Sciatic nerve (tissue), 2 donors: ENCODE data around the gene SEPTIN2. TPM values are rescaled to one million over a fixed set of nuclear protein-coding genes. Genes with fewer than 3 reads are reported as not detected.
"Not testable (repeated sequence)": the region's sequence is repeated elsewhere in the genome, so short reads cannot be mapped to it uniquely, and the experiment has no call there.

ENCODE experiments used
- ATAC-seq: fragments of 200-7000 bp; cut with Tn5 transposase; one replicate; pipeline ENCODE4 v1.9.1; 2020; ENCODE audit warnings: mild to moderate bottlenecking, moderate library complexity
- DNase-seq: peaks from one replicate; pipeline ENCODE4 v3.0.0-alpha.2; 2020; ENCODE audit warnings: low spot score
- intact Hi-C: fragments of 100-400 bp; cut with DNase I; formaldehyde crosslinking; loops from one replicate; pipeline ENCODE4 v1.14.2; 2022
- total RNA-seq: library from RNA; stranded (reverse); fragmentation: NEBNext Ultra II Directional; extraction: Animal tissue kit (Norgen Biotek cat#: 25700); gene quantifications from one replicate; pipeline ENCODE4 v1.2.1, GENCODE V29; 2021
- donor health status: DM: no; HTN: no; CAD: no.
- donor health status: DM: no; HTN: no; CAD: no.

SEPTIN2 gene
- total RNA-seq, 1 donor from 2014 or later: 315 TPM

GRCh38 chr2:241309684-241310117 is 6.0 kb upstream of the SEPTIN2 start:
- DNase-seq (no peak), ATAC-seq (peak; percentile 14)
- intact Hi-C loops: no loop called here

- no peak for ATAC-seq
Measured at GRCh38 chr2:241310917-241311566, 4.7 kb upstream of the SEPTIN2 start.

GRCh38 chr2:241312082-241312481 is 3.6 kb upstream of the SEPTIN2 start:
- intact Hi-C loops: no loop called here
- ATAC-seq (no peak), DNase-seq (no peak)

More at GRCh38 chr2:241310917-241311566, 4.7 kb upstream of the SEPTIN2 start:
- no peak for DNase-seq
- intact Hi-C loops: no loop called here

GRCh38 chr2:241313543-241314095 is 2.1 kb upstream of the SEPTIN2 start:
- ATAC-seq: no peak
- intact Hi-C loops: no loop called here
- DNase-seq: no peak

- ATAC-seq (no peak), DNase-seq (no peak)
- intact Hi-C loops: no loop called here
Measured at GRCh38 chr2:241314226-241315092, 1.3 kb upstream of the SEPTIN2 start.

- peak; percentile 100 for DNase-seq
- ATAC-seq: peak; percentile 97
- intact Hi-C loops: no loop called here
Measured at GRCh38 chr2:241315093-241315878, 439 bp upstream of the SEPTIN2 start, which contains the start of gene HDLBP. TSS of gene HDLBP (minus strand) at chr2:241315672. CDS start at chr2:241266869, 48,803 bp downstream.

- DNase-seq (no peak), ATAC-seq (no peak)
- intact Hi-C loops: no loop called here
Measured at GRCh38 chr2:241316825-241317224, 1.1 kb downstream of the SEPTIN2 start.

- intact Hi-C loops: no loop called here
- DNase-seq: no peak
- ATAC-seq: no peak
Measured at GRCh38 chr2:241317391-241317790, 1.7 kb downstream of the SEPTIN2 start.

- intact Hi-C loops, DNase-seq, ATAC-seq: not testable (repeated sequence)
Measured at GRCh38 chr2:241318830-241319229, 3.1 kb downstream of the SEPTIN2 start.

GRCh38 chr2:241320394-241320793 is 4.7 kb downstream of the SEPTIN2 start:
- no peak for ATAC-seq
- no peak for DNase-seq
- intact Hi-C loops: no loop called here

GRCh38 chr2:241321033-241321432 is 5.3 kb downstream of the SEPTIN2 start:
- intact Hi-C loops: no loop called here
- ATAC-seq (no peak), DNase-seq (no peak)

- DNase-seq (no peak), ATAC-seq (no peak)
- intact Hi-C loops: no loop called here
Measured at GRCh38 chr2:241321886-241322285, 6.2 kb downstream of the SEPTIN2 start.

GRCh38 chr2:241323778-241324177 is 8.1 kb downstream of the SEPTIN2 start:
- DNase-seq (no peak), ATAC-seq (no peak)
- intact Hi-C loops: no loop called here

- ATAC-seq: no peak
- intact Hi-C loops: no loop called here
Measured at GRCh38 chr2:241324775-241325174, 9.1 kb downstream of the SEPTIN2 start.

GRCh38 chr2:241325257-241325656 is 9.5 kb downstream of the SEPTIN2 start:
- no peak for ATAC-seq
- intact Hi-C loops: no loop called here
- DNase-seq: no peak

More at GRCh38 chr2:241324775-241325174, 9.1 kb downstream of the SEPTIN2 start:
- no peak for DNase-seq

- intact Hi-C loops: no loop called here
- no peak for DNase-seq
- ATAC-seq: no peak
Measured at GRCh38 chr2:241329669-241330615, 14.2 kb downstream of the SEPTIN2 start.

- intact Hi-C loops: no loop called here
- no peak for DNase-seq
Measured at GRCh38 chr2:241330616-241330981, 14.9 kb downstream of the SEPTIN2 start.

GRCh38 chr2:241334813-241335212 is 19.1 kb downstream of the SEPTIN2 start:
- intact Hi-C loops: no loop called here
- ATAC-seq: no peak
- DNase-seq: no peak

More at GRCh38 chr2:241330616-241330981, 14.9 kb downstream of the SEPTIN2 start:
- ATAC-seq: no peak
